ENCODE measurements around the gene TP53I13. TPM values are rescaled to one million over a fixed set of nuclear protein-coding genes. Genes with fewer than 3 reads are reported as not detected.

TP53I13 gene
- total and polyA plus RNA-seq, 2 of the 13 experiments (the other 11 are each of a cell fraction or from before 2014, with no cell fraction given), result 16.9 to 25.7 TPM

DNA sequence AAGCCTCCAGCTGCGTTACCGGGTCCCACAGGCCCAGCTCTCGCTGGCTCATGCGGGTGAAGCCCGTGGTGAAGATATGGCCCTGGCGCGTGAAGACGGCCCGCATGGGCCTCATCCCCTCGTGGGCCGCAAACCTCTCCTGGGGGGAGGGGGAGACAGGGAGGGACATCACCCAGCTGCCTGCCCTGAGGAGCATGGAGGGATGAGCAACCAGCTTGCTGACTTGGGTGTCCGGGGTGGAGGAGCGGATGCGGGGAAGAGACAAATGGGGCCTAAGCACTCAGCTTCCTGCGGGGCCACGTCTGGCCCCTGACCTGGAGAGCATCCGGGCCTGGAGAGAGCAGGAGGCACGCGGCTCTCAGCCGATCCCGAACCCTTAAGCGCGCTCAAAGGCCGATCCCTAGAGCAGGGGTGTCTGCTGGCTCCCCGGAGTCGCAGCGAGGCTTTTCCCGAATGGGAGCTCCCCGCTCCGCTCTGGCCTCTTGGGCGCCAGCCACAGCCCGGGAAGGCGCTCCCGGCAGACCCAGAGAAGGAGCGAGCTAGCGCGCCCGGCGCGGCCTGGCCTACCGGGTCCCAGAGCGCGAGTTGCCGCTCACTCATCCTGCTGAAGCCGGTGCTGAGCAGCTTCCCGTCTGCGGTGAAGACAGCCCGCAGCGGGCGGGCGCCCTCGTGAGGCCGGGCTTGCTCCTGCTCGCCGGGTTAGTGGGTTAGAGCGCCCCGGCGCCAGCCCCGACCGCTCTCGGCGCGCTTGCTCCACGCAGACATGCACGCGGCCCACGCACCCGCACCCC is 49.2 kb downstream of the TP53I13 start (continued):
- TF ChIP-seq, protein P1, sequence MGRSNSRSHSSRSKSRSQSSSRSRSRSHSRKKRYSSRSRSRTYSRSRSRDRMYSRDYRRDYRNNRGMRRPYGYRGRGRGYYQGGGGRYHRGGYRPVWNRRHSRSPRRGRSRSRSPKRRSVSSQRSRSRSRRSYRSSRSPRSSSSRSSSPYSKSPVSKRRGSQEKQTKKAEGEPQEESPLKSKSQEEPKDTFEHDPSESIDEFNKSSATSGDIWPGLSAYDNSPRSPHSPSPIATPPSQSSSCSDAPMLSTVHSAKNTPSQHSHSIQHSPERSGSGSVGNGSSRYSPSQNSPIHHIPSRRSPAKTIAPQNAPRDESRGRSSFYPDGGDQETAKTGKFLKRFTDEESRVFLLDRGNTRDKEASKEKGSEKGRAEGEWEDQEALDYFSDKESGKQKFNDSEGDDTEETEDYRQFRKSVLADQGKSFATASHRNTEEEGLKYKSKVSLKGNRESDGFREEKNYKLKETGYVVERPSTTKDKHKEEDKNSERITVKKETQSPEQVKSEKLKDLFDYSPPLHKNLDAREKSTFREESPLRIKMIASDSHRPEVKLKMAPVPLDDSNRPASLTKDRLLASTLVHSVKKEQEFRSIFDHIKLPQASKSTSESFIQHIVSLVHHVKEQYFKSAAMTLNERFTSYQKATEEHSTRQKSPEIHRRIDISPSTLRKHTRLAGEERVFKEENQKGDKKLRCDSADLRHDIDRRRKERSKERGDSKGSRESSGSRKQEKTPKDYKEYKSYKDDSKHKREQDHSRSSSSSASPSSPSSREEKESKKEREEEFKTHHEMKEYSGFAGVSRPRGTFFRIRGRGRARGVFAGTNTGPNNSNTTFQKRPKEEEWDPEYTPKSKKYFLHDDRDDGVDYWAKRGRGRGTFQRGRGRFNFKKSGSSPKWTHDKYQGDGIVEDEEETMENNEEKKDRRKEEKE (IDR thresholded peaks at IDR 0.05), result no peak
- TF ChIP-seq IRX3 (CRISPR knock-in tag; IDR thresholded peaks at IDR 0.05; ENCODE audit: borderline replicate concordance, low read depth), result no peak
- no peak; the same call in 1 of the 2 replicates for TF ChIP-seq ZNF274 (CRISPR knock-in tag; IDR thresholded peaks at IDR 0.05)
- no peak for TF ChIP-seq TOE1 (CRISPR knock-in tag; IDR thresholded peaks at IDR 0.05)
- TF ChIP-seq ISX (CRISPR knock-in tag; conservative IDR thresholded peaks at IDR 0.05), result no peak
- no peak for TF ChIP-seq CREB1 (IDR thresholded peaks at IDR 0.05)
- TF ChIP-seq CREB1 (CRISPR knock-in tag; IDR thresholded peaks at IDR 0.05), result no peak
- TF ChIP-seq, protein P2, sequence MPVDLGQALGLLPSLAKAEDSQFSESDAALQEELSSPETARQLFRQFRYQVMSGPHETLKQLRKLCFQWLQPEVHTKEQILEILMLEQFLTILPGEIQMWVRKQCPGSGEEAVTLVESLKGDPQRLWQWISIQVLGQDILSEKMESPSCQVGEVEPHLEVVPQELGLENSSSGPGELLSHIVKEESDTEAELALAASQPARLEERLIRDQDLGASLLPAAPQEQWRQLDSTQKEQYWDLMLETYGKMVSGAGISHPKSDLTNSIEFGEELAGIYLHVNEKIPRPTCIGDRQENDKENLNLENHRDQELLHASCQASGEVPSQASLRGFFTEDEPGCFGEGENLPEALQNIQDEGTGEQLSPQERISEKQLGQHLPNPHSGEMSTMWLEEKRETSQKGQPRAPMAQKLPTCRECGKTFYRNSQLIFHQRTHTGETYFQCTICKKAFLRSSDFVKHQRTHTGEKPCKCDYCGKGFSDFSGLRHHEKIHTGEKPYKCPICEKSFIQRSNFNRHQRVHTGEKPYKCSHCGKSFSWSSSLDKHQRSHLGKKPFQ (CRISPR knock-in tag; IDR thresholded peaks at IDR 0.05; ENCODE audit: insufficient replicate concordance), result no peak
- no peak for TF ChIP-seq SMC3 (IDR thresholded peaks at IDR 0.05; ENCODE audit: low read length)
- TF ChIP-seq KDM5A (IDR thresholded peaks at IDR 0.05; ENCODE audit: borderline replicate concordance, low read length), result no peak
- TF ChIP-seq, protein P3, sequence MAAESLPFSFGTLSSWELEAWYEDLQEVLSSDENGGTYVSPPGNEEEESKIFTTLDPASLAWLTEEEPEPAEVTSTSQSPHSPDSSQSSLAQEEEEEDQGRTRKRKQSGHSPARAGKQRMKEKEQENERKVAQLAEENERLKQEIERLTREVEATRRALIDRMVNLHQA (CRISPR knock-in tag; IDR thresholded peaks at IDR 0.05), result no peak
- TF ChIP-seq ZNF530 (CRISPR knock-in tag; IDR thresholded peaks at IDR 0.05; ENCODE audit: low read depth), result no peak
- TF ChIP-seq ATF3 (CRISPR knock-in tag; IDR thresholded peaks at IDR 0.05), result no peak
- TF ChIP-seq PHF20 (CRISPR knock-in tag; IDR thresholded peaks at IDR 0.05), result peak; percentile 31; the same call in 1 of the 2 replicates
- no peak for TF ChIP-seq ZNF263 (CRISPR knock-in tag; IDR thresholded peaks at IDR 0.05)
- no peak; the same call in 1 of the 2 replicates for TF ChIP-seq MIER3 (CRISPR knock-in tag; IDR thresholded peaks at IDR 0.05; ENCODE audit: borderline replicate concordance)
- peak; percentile 86; the same call in 1 of the 2 replicates for TF ChIP-seq ZNF747 (CRISPR knock-in tag; IDR thresholded peaks at IDR 0.05; ENCODE audit: borderline replicate concordance)
- TF ChIP-seq TCF7L2 (IDR thresholded peaks at IDR 0.05; ENCODE audit: low read depth, low read length), result no peak
- no peak for TF ChIP-seq CCAR2 (optimal IDR thresholded peaks at IDR 0.05; ENCODE audit: low read depth, low read length)
- TF ChIP-seq KDM6A (CRISPR knock-in tag; IDR thresholded peaks at IDR 0.05; ENCODE audit: low read depth), result no peak

Data from HepG2 (cell line).